ENCODE measurements around the gene LRRC17. TPM values are rescaled to one million over a fixed set of nuclear protein-coding genes. Genes with fewer than 3 reads are reported as not detected.
A peak's percentile ranks its signal among the peaks of the same experiment; 100 is the strongest.

The LRRC17 gene
- total RNA-seq, 1 experiment from 2014 or later: 0.11 TPM

DNA sequence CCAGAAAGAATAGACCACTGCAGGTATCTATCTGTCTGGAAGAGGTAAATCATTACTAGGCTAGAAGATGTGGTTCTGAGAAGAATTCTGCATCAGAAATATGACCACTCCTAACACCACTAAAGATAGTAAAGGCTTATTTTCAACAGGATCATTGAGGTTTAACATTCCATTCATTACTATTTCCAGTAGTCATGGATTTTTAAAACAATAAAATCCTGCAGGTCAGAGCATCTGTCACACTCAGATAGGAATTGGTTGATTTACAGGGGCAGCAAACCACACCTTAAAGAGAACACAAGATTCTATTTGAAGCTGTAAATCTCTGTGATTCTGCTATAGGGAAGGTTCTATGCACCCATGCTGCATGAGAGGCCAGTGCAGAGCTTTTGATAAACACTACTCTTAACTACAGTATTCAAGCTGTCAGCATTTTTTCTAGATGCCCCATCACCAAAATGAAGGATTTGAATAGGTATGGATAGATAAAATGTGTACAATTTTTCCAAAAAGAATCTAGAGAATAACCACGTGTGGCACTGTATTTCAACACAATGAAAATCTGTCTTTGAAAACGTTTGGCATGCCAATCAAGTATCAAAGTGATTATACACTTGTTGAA lies 14.6 kb downstream of the LRRC17 start:
- H3K9me3 ChIP-seq (ENCODE audit: low read length): no peaks in the 10 kb centered on the region
- TF ChIP-seq EZH2 (IDR thresholded peaks at IDR 0.05; ENCODE audit: low read length, unreplicated experiment): no peak
- TF ChIP-seq EZH2phosphoT487 (IDR thresholded peaks at IDR 0.05; ENCODE audit: borderline replicate concordance, low read length): no peak
- TF ChIP-seq, protein P1, sequence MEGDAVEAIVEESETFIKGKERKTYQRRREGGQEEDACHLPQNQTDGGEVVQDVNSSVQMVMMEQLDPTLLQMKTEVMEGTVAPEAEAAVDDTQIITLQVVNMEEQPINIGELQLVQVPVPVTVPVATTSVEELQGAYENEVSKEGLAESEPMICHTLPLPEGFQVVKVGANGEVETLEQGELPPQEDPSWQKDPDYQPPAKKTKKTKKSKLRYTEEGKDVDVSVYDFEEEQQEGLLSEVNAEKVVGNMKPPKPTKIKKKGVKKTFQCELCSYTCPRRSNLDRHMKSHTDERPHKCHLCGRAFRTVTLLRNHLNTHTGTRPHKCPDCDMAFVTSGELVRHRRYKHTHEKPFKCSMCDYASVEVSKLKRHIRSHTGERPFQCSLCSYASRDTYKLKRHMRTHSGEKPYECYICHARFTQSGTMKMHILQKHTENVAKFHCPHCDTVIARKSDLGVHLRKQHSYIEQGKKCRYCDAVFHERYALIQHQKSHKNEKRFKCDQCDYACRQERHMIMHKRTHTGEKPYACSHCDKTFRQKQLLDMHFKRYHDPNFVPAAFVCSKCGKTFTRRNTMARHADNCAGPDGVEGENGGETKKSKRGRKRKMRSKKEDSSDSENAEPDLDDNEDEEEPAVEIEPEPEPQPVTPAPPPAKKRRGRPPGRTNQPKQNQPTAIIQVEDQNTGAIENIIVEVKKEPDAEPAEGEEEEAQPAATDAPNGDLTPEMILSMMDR (conservative IDR thresholded peaks at IDR 0.05; ENCODE audit: low read depth, low read length): no peak
- DNase-seq: peak; percentile 35

DNA sequence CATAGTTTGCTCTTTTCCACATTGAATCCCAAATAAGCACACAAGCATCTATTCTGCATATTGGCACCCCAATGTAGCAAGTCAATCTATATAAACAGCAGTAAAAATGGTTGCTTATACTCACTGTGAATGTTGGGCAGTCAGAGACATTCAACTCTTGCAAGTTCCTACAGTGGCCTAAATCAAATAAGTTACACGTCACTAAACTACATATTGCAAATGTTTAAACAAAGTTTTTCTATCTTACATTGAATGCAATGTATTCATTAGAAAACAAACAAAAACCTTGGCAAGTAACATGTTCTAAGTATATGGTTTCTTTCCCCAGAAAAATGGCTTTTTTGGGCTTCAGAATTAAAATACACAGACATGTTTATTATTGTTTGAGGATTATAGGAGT lies 19.0 kb downstream of the LRRC17 start:
- Histone ChIP-seq H3K36me3 (ENCODE audit: low read depth, low read length) (no peaks in the 10 kb centered on the region), H3K4me2 (ENCODE audit: low read length) (no peak overlapping the region), H3F3A (ENCODE audit: low read length, unreplicated experiment) (no peaks in the 10 kb centered on the region), H3K4me1 (ENCODE audit: insufficient read depth, low read length) (peaks cover 10% of the 10 kb centered on the region; the same call in 1 of the 2 replicates), H4K20me1 (ENCODE audit: low read length) (no peaks in the 10 kb centered on the region), H3K27me3 (ENCODE audit: low read length) (no peaks in the 10 kb centered on the region), H3K9me3 (ENCODE audit: low read length) (no peaks in the 10 kb centered on the region), H2AFZ (ENCODE audit: low read length) (no peak overlapping the region), H3K4me3 (ENCODE audit: low read length) (no peak overlapping the region), H3K9ac (ENCODE audit: low read length) (no peak overlapping the region), H3K27ac (ENCODE audit: low read length) (no peak overlapping the region), H3K79me2 (ENCODE audit: low read length) (no peaks in the 10 kb centered on the region), H3K9me2 (replicated peaks; ENCODE audit: low read length) (no peaks in the 10 kb centered on the region)
- TF ChIP-seq EZH2 (IDR thresholded peaks at IDR 0.05; ENCODE audit: low read length, unreplicated experiment) (no peak), EZH2phosphoT487 (IDR thresholded peaks at IDR 0.05; ENCODE audit: borderline replicate concordance, low read length) (no peak)
- TF ChIP-seq, protein P1 (conservative IDR thresholded peaks at IDR 0.05; ENCODE audit: low read depth, low read length): no peak
- no TSS peak for BruUV-seq (replicated peaks)
- ATAC-seq (peak; percentile 84), DNase-seq (peak; percentile 23)
- ChIA-PET CTCF (no interaction called here), POLR2A (ENCODE audit: unreplicated experiment) (no interaction called here)
- intact Hi-C loops (cut with micrococcal nuclease): no loop called here

More for the DNA sequence above, 14.6 kb downstream of the LRRC17 start:
- Histone ChIP-seq H4K20me1 (ENCODE audit: low read length) (no peaks in the 10 kb centered on the region), H3K4me1 (ENCODE audit: insufficient read depth, low read length) (peaks cover 14% of the 10 kb centered on the region; the same call in 1 of the 2 replicates), H3K36me3 (ENCODE audit: low read depth, low read length) (no peaks in the 10 kb centered on the region), H3K4me3 (ENCODE audit: low read length) (no peak overlapping the region), H3K79me2 (ENCODE audit: low read length) (no peaks in the 10 kb centered on the region), H3K9ac (ENCODE audit: low read length) (no peak overlapping the region), H3K4me2 (ENCODE audit: low read length) (peak overlapping the region; percentile 6; the same call in 1 of the 2 replicates), H3K27ac (ENCODE audit: low read length) (no peak overlapping the region), H2AFZ (ENCODE audit: low read length) (no peak overlapping the region), H3F3A (ENCODE audit: low read length, unreplicated experiment) (no peaks in the 10 kb centered on the region), H3K9me2 (replicated peaks; ENCODE audit: low read length) (no peaks in the 10 kb centered on the region), H3K27me3 (ENCODE audit: low read length) (no peaks in the 10 kb centered on the region)
- CTCF ChIA-PET: no interaction called here
- ATAC-seq: peak; percentile 77
- BruUV-seq (replicated peaks): no TSS peak
- intact Hi-C loops (cut with micrococcal nuclease): loop anchor here (2.0 to 5.0 kb wide), 2 partner anchors 27 to 35 kb away; no protein-coding TSS in a partner anchor
- POLR2A ChIA-PET (ENCODE audit: unreplicated experiment): no interaction called here

- Histone ChIP-seq H3K36me3 (ENCODE audit: low read depth, low read length) (no peaks in the 10 kb centered on the region), H3K9me2 (replicated peaks; ENCODE audit: low read length) (no peaks in the 10 kb centered on the region), H2AFZ (ENCODE audit: low read length) (no peak overlapping the region), H3F3A (ENCODE audit: low read length, unreplicated experiment) (no peaks in the 10 kb centered on the region), H3K4me2 (ENCODE audit: low read length) (no peak overlapping the region), H4K20me1 (ENCODE audit: low read length) (no peaks in the 10 kb centered on the region), H3K27me3 (ENCODE audit: low read length) (no peaks in the 10 kb centered on the region), H3K4me1 (ENCODE audit: insufficient read depth, low read length) (no peaks in the 10 kb centered on the region), H3K4me3 (ENCODE audit: low read length) (no peak overlapping the region), H3K79me2 (ENCODE audit: low read length) (no peaks in the 10 kb centered on the region), H3K27ac (ENCODE audit: low read length) (no peak overlapping the region), H3K9ac (ENCODE audit: low read length) (no peak overlapping the region), H3K9me3 (ENCODE audit: low read length) (no peaks in the 10 kb centered on the region)
- ChIA-PET POLR2A (ENCODE audit: unreplicated experiment) (no interaction called here), CTCF (no interaction called here)
- ATAC-seq (no peak), DNase-seq (no peak)
- intact Hi-C loops (cut with micrococcal nuclease): no loop called here
- no peak for TF ChIP-seq EZH2phosphoT487 (IDR thresholded peaks at IDR 0.05; ENCODE audit: borderline replicate concordance, low read length)
- TF ChIP-seq, protein P1 (conservative IDR thresholded peaks at IDR 0.05; ENCODE audit: low read depth, low read length): no peak
- TF ChIP-seq EZH2 (IDR thresholded peaks at IDR 0.05; ENCODE audit: low read length, unreplicated experiment): no peak
- no TSS peak for BruUV-seq (replicated peaks)
These were observed 21.0 kb downstream of the LRRC17 start for GRCh38 chr7:102933763-102934162.
